A549 (cell line): Measurements from ENCODE around the gene MITD1.

Experiments
- SMC3 ChIP-seq: fragments of >200 bp; sonication (Bioruptor Twin); formaldehyde crosslinking; IDR thresholded peaks from 3 replicates; pipeline ENCODE4 v1.6.1; 2018; ENCODE audit warnings: inconsistent platforms
- ZNF302 ChIP-seq: fragments of 250-450 bp; sonication (Bioruptor Pico); IDR thresholded peaks from 2 replicates; pipeline ENCODE4 v1.9.0; 2021; ENCODE audit warnings: inconsistent platforms, mild to moderate bottlenecking, moderate library complexity

- no peak for TF ChIP-seq SMC3
- TF ChIP-seq ZNF302, result no peak
Observed at GRCh38 chr2:99158599-99158998, 22.3 kb downstream of the MITD1 start.
